Heart right ventricle (tissue), 16 donors: ENCODE data around the gene ITPR2. TPM values are rescaled to one million over a fixed set of nuclear protein-coding genes. Genes with fewer than 3 reads are reported as not detected.

Experiments
- ATAC-seq, 8 donors: fragments of 200-7000 bp; cut with Tn5 transposase; one replicate each; pipeline ENCODE4 v1.9.1; 2020; ENCODE audit warnings: mild to moderate bottlenecking in 8 of 8, moderate library complexity in 8 of 8, moderate number of reproducible peaks in 1 of 8
- DNase-seq, 2 donors: peaks; one replicate each; pipeline ENCODE4 v3.0.0-alpha.2; 2020
- H3K27ac ChIP-seq, 10 donors: fragments of 200-600 bp; sonication (generic) in 2 of 10; one replicate each; pipeline versions ENCODE4 v1.5.0 to v1.8.0; 2020 to 2022; ENCODE audit warnings: mild to moderate bottlenecking in 3 of 10
- H3K27me3 ChIP-seq, 7 donors: fragments of 200-600 bp; one replicate each; pipeline ENCODE4 v1.8.0; 2021 to 2022; ENCODE audit warnings: mild to moderate bottlenecking in 2 of 7
- H3K36me3 ChIP-seq, 9 donors: fragments of 200-600 bp; sonication (generic) in 1 of 9; one replicate each; pipeline versions ENCODE4 v1.5.0 to v1.8.0; 2020 to 2022; ENCODE audit warnings: mild to moderate bottlenecking in 2 of 9
- H3K4me1 ChIP-seq, 9 donors: fragments of 200-600 bp; sonication (generic) in 1 of 9; one replicate each; pipeline versions ENCODE4 v1.5.0 to v1.8.0; 2020 to 2022; ENCODE audit warnings: mild to moderate bottlenecking in 4 of 9
- H3K4me3 ChIP-seq, 10 donors: fragments of 200-600 bp; sonication (generic) in 2 of 10; one replicate each; pipeline versions ENCODE4 v1.5.0 to v1.8.0; 2020 to 2022; ENCODE audit warnings: mild to moderate bottlenecking in 7 of 10, moderate library complexity in 2 of 10
- H3K9me3 ChIP-seq, 11 donors: fragments of 200-600 bp in 10 of 11; sonication (generic) in 2 of 11; one replicate each; pipeline versions ENCODE4 v1.5.0 to v1.8.0; 2013 to 2022; ENCODE audit warnings: mild to moderate bottlenecking in 2 of 11, control low read depth in 1 of 11, moderate library complexity in 1 of 11
- WGBS, 2 donors: extraction: QIAGEN DNeasy Blood & Tissue Kit; methylation state at CpG; one replicate each; pipeline ENCODE4 v1.1.7; 2013; ENCODE audit warnings: inconsistent platforms in 1 of 2; 5-methylcytosine and 5-hydroxymethylcytosine counted together
- intact Hi-C, 10 donors: fragments of 100-400 bp; cut with DNase I; formaldehyde crosslinking; loops; one replicate each; pipeline versions ENCODE4 v1.11.1 to v1.14.2; 2022
- polyA plus RNA-seq, 2 donors: library from polyadenylated mRNA; stranded (reverse); fragments of 200-250 nt; gene quantifications; one replicate each; pipeline ENCODE4 v1.2.3, GENCODE V29; 2013
- total RNA-seq, 10 donors: library from RNA; stranded (reverse); fragmentation: NEBNext Ultra II Directional in 3 of 10; extraction: Animal tissue kit (Norgen Biotek cat#: 25700) in 3 of 10; gene quantifications; one replicate each; pipeline versions ENCODE4 v1.2.1 to v1.2.4, GENCODE V29; 2021 to 2023
- TF ChIP-seq, protein P1 (sequence below), 9 donors: fragments of 200-600 bp; sonication (generic) in 2 of 9; IDR thresholded peaks; one replicate each; pipeline versions ENCODE4 v1.5.0 to v1.8.0; 2021 to 2022; ENCODE audit warnings: antibody characterized with exemption in 9 of 9, mild to moderate bottlenecking in 5 of 9, moderate library complexity in 1 of 9
- donor health status: Arrhythmogenic right ventricular cardiomyopathy.
- donor health status: ischemic (EF 13 %, LVEDD 7.1; RV severe dilation, severe dysfunction).
- donor health status: healthy with polysubstance abuse.
- donor health status: DM: no; HTN: yes; CAD: no.
- donor health status: DM: no; HTN: no; CAD: no.
- donor health status: ischemic (EF 25% LVEDD 6.9; RV normal size, moderate dysfunction).
- donor health status: ischemic (EF 25% LVEDD 5.7; RV mildly dilated, moderate dysfunction).
- donor health status: healthy.
- donor health status: DM: yes; HTN: yes; CAD: no.
- donor health status: Ischemic cardiomyopathy.
- donor health status: ischemic (EF 35%, LVEDD 5.7; RV mildly dilated, moderate dysfunction).
- donor health status: nonischemic (EF 11% LVEDD 7.7; RV severe dilation, severe dysfunction).
- donor health status: DM: yes; HTN: yes; CAD: no.
- donor health status: PGD.
- donor health status: ischemic (EF 29% LVEDD 5.4; RV normal size, mild dysfunction).
- donor health status: nonischemic (EF 23%, LVEDD 6.1; RV moderate dilation, normal function).

The ITPR2 gene
- total and polyA plus RNA-seq, 12 donors = 2.0 to 18.9 (median 14.3) TPM

- WGBS, 2 donors = 91 to 94% methylated on average over 5 of the region's 5 CpGs
- TF ChIP-seq, protein P1, sequence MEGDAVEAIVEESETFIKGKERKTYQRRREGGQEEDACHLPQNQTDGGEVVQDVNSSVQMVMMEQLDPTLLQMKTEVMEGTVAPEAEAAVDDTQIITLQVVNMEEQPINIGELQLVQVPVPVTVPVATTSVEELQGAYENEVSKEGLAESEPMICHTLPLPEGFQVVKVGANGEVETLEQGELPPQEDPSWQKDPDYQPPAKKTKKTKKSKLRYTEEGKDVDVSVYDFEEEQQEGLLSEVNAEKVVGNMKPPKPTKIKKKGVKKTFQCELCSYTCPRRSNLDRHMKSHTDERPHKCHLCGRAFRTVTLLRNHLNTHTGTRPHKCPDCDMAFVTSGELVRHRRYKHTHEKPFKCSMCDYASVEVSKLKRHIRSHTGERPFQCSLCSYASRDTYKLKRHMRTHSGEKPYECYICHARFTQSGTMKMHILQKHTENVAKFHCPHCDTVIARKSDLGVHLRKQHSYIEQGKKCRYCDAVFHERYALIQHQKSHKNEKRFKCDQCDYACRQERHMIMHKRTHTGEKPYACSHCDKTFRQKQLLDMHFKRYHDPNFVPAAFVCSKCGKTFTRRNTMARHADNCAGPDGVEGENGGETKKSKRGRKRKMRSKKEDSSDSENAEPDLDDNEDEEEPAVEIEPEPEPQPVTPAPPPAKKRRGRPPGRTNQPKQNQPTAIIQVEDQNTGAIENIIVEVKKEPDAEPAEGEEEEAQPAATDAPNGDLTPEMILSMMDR (IDR thresholded peaks at IDR 0.05) = no peak
Observed at GRCh38 chr12:26711072-26711471, 121.9 kb downstream of the ITPR2 start.

DNA sequence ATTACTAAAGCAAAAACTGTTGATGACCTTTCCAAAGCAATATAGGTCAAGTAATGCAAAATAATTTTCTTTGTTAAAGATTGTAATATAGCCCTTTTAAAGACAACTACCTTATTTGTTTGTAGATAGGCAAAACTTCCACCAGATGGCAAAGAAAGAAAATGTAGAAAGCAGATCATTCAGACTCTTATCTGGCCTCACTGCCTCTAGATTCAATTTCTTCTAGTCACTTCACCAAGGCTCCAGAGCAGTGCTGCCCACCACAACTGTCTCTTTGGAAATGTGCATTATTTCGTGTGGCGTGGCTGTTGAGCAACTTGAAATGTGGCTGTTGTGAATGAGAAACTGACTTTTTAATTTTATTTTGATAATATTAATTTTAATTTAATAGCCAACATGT is 127.1 kb downstream of the ITPR2 start:
- intact Hi-C loops = loop anchor here in 3 of 10 donors (10.0 kb wide), 3 partner anchors 119 to 1271 kb away; no protein-coding TSS in a partner anchor
- Histone ChIP-seq H3K27ac (peak overlapping the region in 1 of 10 donors; percentile 43), H3K27me3 (no peaks in the 10 kb centered on the region), H3K4me1 (peaks cover 0 to 24% (median 18%) of the 10 kb centered on the region in 9 donors), H3K36me3 (peaks cover 0 to 29% (median 9%) of the 10 kb centered on the region in 9 donors), H3K9me3 (no peaks in the 10 kb centered on the region), H3K4me3 (no peak overlapping the region)
- ATAC-seq (no peak), DNase-seq (no peak)
- TF ChIP-seq, protein P1 (IDR thresholded peaks at IDR 0.05) = no peak
- 95 to 96% methylated on average over 2 of the region's 2 CpGs for WGBS, 2 donors

More at GRCh38 chr12:26711072-26711471, 121.9 kb downstream of the ITPR2 start:
- intact Hi-C loops = loop anchor here in 2 of 10 donors (10.0 kb wide), 1 partner anchor 124 kb away; the partner anchor contains the start of gene ITPR2 (in 2 of the 2)
- Histone ChIP-seq H3K36me3 (peaks cover 0 to 71% (median 11%) of the 10 kb centered on the region in 9 donors), H3K27ac (no peak overlapping the region), H3K27me3 (no peaks in the 10 kb centered on the region), H3K4me1 (no peaks in the 10 kb centered on the region), H3K9me3 (no peaks in the 10 kb centered on the region), H3K4me3 (no peak overlapping the region)
- ATAC-seq = no peak
- DNase-seq = no peak

GRCh38 chr12:26704684-26705460 is 128.1 kb downstream of the ITPR2 start:
- Histone ChIP-seq H3K4me3 (no peak overlapping the region), H3K9me3 (no peaks in the 10 kb centered on the region), H3K4me1 (peaks cover 0 to 24% (median 18%) of the 10 kb centered on the region in 9 donors), H3K27me3 (no peaks in the 10 kb centered on the region), H3K27ac (peak overlapping the region in 2 of 10 donors; percentile 34 to 43), H3K36me3 (peaks cover 0 to 28% (median under 1%) of the 10 kb centered on the region in 9 donors)
- peak in 7 of 8 donors; percentile 12 to 59 (median 52) for ATAC-seq
- no peak for DNase-seq
- TF ChIP-seq, protein P1 (IDR thresholded peaks at IDR 0.05) = no peak
- intact Hi-C loops = loop anchor here in 3 of 10 donors (10.0 kb wide), 3 partner anchors 120 to 1270 kb away; no protein-coding TSS in a partner anchor
- WGBS, 2 donors = 44 to 53% methylated on average over 2 of the region's 2 CpGs

DNA sequence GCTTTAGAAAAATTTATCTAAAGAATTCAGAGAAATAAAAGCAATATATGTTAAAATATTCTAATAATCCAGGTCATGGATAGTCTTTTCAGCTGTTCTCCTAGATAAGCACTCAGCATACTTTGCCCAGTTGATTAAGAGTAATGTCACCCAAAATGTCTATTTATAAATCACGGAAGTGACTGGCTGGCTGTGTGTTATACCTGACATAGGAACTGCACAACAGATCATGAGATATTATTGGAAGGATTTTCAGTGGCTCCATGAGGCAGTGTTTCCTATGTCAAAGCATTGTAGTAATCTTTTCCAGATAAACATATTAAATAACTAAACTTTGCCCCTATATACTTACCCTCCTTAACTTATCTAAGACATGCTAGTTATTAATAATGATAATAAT is 128.8 kb downstream of the ITPR2 start:
- H3K27me3 ChIP-seq = no peaks in the 10 kb centered on the region
- intact Hi-C loops = loop anchor here in 3 of 10 donors (10.0 kb wide), 3 partner anchors 121 to 1269 kb away; no protein-coding TSS in a partner anchor
- peaks cover 0 to 22% (median 0%) of the 10 kb centered on the region in 9 donors for H3K36me3 ChIP-seq
- peaks cover 0 to 24% (median 18%) of the 10 kb centered on the region in 9 donors for H3K4me1 ChIP-seq
- 28 to 38% methylated on average over 1 of the region's 1 CpG for WGBS, 2 donors
- no peak overlapping the region for H3K4me3 ChIP-seq
- TF ChIP-seq, protein P1 (IDR thresholded peaks at IDR 0.05) = no peak
- no peak for DNase-seq
- peak in 3 of 8 donors; percentile 61 to 71 (median 66) for ATAC-seq
- H3K9me3 ChIP-seq = no peaks in the 10 kb centered on the region
- peak overlapping the region in 2 of 10 donors; percentile 34 to 43 for H3K27ac ChIP-seq
